Gastroesophageal sphincter (tissue), 4 donors: ENCODE measurements around the gene BCKDK. TPM values are rescaled to one million over a fixed set of nuclear protein-coding genes. Genes with fewer than 3 reads are reported as not detected.
"Not testable (repeated sequence)": the region's sequence is repeated elsewhere in the genome, so short reads cannot be mapped to it uniquely, and the experiment has no call there.

Experiments
- ATAC-seq: fragments of 150-250 bp; one replicate; pipeline ENCODE4 v1.9.1; 2016; ENCODE audit warnings: mild to moderate bottlenecking, moderate library complexity
- H3K27ac ChIP-seq, 4 donors: fragments of 200-600 bp; sonication (generic) in 3 of 4; 1 replicate in 3 of 4; 2 replicates in 1 of 4; pipeline ENCODE4 v1.5.1; 2016 to 2019
- H3K27me3 ChIP-seq: fragments of 200-600 bp; sonication (generic); one replicate; pipeline ENCODE4 v1.5.1; 2019
- H3K36me3 ChIP-seq, 2 donors: fragments of 200-600 bp; sonication (generic); one replicate each; pipeline ENCODE4 v1.5.1; 2019; ENCODE audit warnings: control low read depth in 1 of 2
- H3K4me1 ChIP-seq, 3 donors: fragments of 200-600 bp; sonication (generic); 1 replicate in 2 of 3; 2 replicates in 1 of 3; pipeline ENCODE4 v1.5.1; 2016 to 2019; ENCODE audit warnings: control low read depth in 2 of 3
- H3K4me3 ChIP-seq, 2 donors: fragments of 200-600 bp; sonication (generic); one replicate each; pipeline ENCODE4 v1.5.1; 2019; ENCODE audit warnings: mild to moderate bottlenecking in 1 of 2, moderate library complexity in 1 of 2
- H3K9me3 ChIP-seq, 3 donors: fragments of 200-600 bp; sonication (generic); one replicate each; pipeline ENCODE4 v1.5.1; 2017 to 2019; ENCODE audit warnings: control low read depth in 2 of 3
- CTCF ChIP-seq, 4 experiments: fragments of 200-600 bp in 2 of 4; fragments of 450-650 bp in 2 of 4; sonication (generic) in 1 of 4; IDR thresholded peaks; one replicate each; pipeline ENCODE4 v1.5.1; 2017 to 2019; ENCODE audit warnings: antibody characterized with exemption in 4 of 4, mild to moderate bottlenecking in 2 of 4, moderate library complexity in 2 of 4
- EP300 ChIP-seq: sonication (generic); formaldehyde crosslinking; IDR thresholded peaks from one replicate; pipeline ENCODE4 v1.6.1; 2017; ENCODE audit warnings: antibody characterized with exemption, mild to moderate bottlenecking
- POLR2A ChIP-seq, 2 donors: fragments of 450-650 bp; IDR thresholded peaks; one replicate each; pipeline ENCODE4 v1.6.1; 2017; ENCODE audit warnings: antibody characterized with exemption in 2 of 2, mild to moderate bottlenecking in 2 of 2, moderate library complexity in 1 of 2
- POLR2AphosphoS5 ChIP-seq: sonication (generic); formaldehyde crosslinking; IDR thresholded peaks from one replicate; pipeline ENCODE4 v1.6.1; 2017; ENCODE audit warnings: antibody characterized with exemption
- WGBS, 2 donors: methylation state at CpG; one replicate each; pipeline ENCODE4 v1.1.5; 2018; ENCODE audit warnings: low coverage in 1 of 2; 5-methylcytosine and 5-hydroxymethylcytosine counted together
- total RNA-seq, 4 donors: library from RNA; depleted of rRNA; stranded (reverse); fragments of >200 nt; gene quantifications; one replicate each; pipeline ENCODE4 v1.1.0, GENCODE V29; 2016

The BCKDK gene
- total RNA-seq, 4 donors from 2014 or later, result 26.5 to 70.2 (median 39.8) TPM

GRCh38 chr16:31149894-31150890, 42.0 kb downstream of the BCKDK start, which contains the start of gene PRSS36:
Gene PRSS36 (minus strand): TSS chr16:31150066. CDS start chr16:31150035, 31 bp downstream.
- Histone ChIP-seq H3K9me3 (no peaks in the 10 kb centered on the region), H3K4me3 (peak within 1 kb of the TSS in 1 of 2 donors; percentile 3), H3K4me1 (peaks cover 0 to 4% (median 0%) of the 10 kb centered on the region in 3 donors), H3K27ac (peak within 1 kb of the TSS in 1 of 4 donors; percentile 29), H3K36me3 (no peaks in the 10 kb centered on the region), H3K27me3 (peaks cover 56% of the 10 kb centered on the region)
- 56 to 93% methylated on average over 3 of the region's 11 CpGs for WGBS, 2 donors
- ATAC-seq, result peak; percentile 17
- TF ChIP-seq POLR2A (IDR thresholded peaks at IDR 0.05), result no peak
- TF ChIP-seq POLR2AphosphoS5, result no peak
- TF ChIP-seq EP300, result no peak
- TF ChIP-seq CTCF (IDR thresholded peaks at IDR 0.05), result no peak

GRCh38 chr16:31150976-31151375, 42.8 kb downstream of the BCKDK start:
- H3K4me1 ChIP-seq, ATAC-seq, H3K36me3 ChIP-seq, H3K4me3 ChIP-seq, H3K9me3 ChIP-seq, H3K27ac ChIP-seq: not testable (repeated sequence)
- WGBS, 2 donors, result 75 to 84% methylated on average over 5 to 6 of the region's 6 CpGs
- H3K27me3 ChIP-seq, result peaks cover 56% of the 10 kb centered on the region

GRCh38 chr16:31157136-31157535, 49.0 kb downstream of the BCKDK start:
- ATAC-seq, result no peak
- 61 to 68% methylated on average over 2 to 3 of the region's 8 CpGs for WGBS, 2 donors
- no peak overlapping the region for H3K4me3 ChIP-seq

More at GRCh38 chr16:31157136-31157535, 49.0 kb downstream of the BCKDK start:
- H3K27ac ChIP-seq, result no peak overlapping the region
- no peaks in the 10 kb centered on the region for H3K9me3 ChIP-seq
- H3K4me1 ChIP-seq, result no peaks in the 10 kb centered on the region
- TF ChIP-seq POLR2A (IDR thresholded peaks at IDR 0.05), result no peak
- TF ChIP-seq CTCF (IDR thresholded peaks at IDR 0.05), result no peak
- TF ChIP-seq EP300, result no peak
- H3K36me3 ChIP-seq, result no peaks in the 10 kb centered on the region
- H3K27me3 ChIP-seq, result peaks cover 14% of the 10 kb centered on the region

Other genes with a start within 250 kb of the BCKDK start
- gene BCL7C, start 214.3 kb upstream of the BCKDK start, total RNA-seq, result 10 to 100 TPM; 39.2 to 48.7 (median 42.0) TPM
- gene CTF1, start 211.8 kb upstream of the BCKDK start, total RNA-seq, result 10 to 100 TPM in 1 of 4 donors, 1 to 10 TPM in 3; 5.1 to 14.6 (median 6.2) TPM
- 10 to 100 TPM in 3 of 4 donors, 1 to 10 TPM in 1; 10.0 to 23.5 (median 11.9) TPM for gene FBXL19, start 184.8 kb upstream of the BCKDK start, total RNA-seq
- 10 to 100 TPM; 23.7 to 51.5 (median 40.0) TPM for gene ORAI3, start 159.3 kb upstream of the BCKDK start, total RNA-seq
- gene SETD1A, start 150.6 kb upstream of the BCKDK start, total RNA-seq, result 10 to 100 TPM in 2 of 4 donors, 1 to 10 TPM in 2; 5.5 to 12.9 (median 10.1) TPM
- gene HSD3B7, start 123.2 kb upstream of the BCKDK start, total RNA-seq, result 10 to 100 TPM; 10.1 to 26.2 (median 16.0) TPM
- gene STX1B, start 97.7 kb upstream of the BCKDK start, total RNA-seq, result 1 to 10 TPM in 2 of 4 donors, under 1 TPM in 1, not detected in 1; 0.54 to 3.3 (median 1.9) TPM
- 10 to 100 TPM; 32.2 to 40.6 (median 37.2) TPM for gene STX4, start 74.8 kb upstream of the BCKDK start, total RNA-seq
- 10 to 100 TPM in 3 of 4 donors, 1 to 10 TPM in 1; 8.6 to 22.5 (median 12.6) TPM for gene ZNF668, start 34.1 kb upstream of the BCKDK start, total RNA-seq
- 10 to 100 TPM; 10.9 to 16.9 (median 13.6) TPM for gene ZNF646, start 34.0 kb upstream of the BCKDK start, total RNA-seq
- 1 to 10 TPM in 3 of 4 donors, under 1 TPM in 1; 0.25 to 4.4 (median 2.6) TPM for gene PRSS53, start 19.4 kb upstream of the BCKDK start, total RNA-seq
- gene VKORC1, start 13.6 kb upstream of the BCKDK start, total RNA-seq, result 100 to 1,000 TPM in 3 of 4 donors, 10 to 100 TPM in 1; 93.6 to 119 (median 107) TPM
- gene KAT8, start 9.3 kb downstream of the BCKDK start, total RNA-seq, result 10 to 100 TPM; 65.6 to 81.4 (median 72.3) TPM
- 1 to 10 TPM in 1 of 4 donors, not detected in 3; 4.1 TPM for gene PRSS8, start 27.3 kb downstream of the BCKDK start, total RNA-seq
- gene PRSS36, start 41.7 kb downstream of the BCKDK start, total RNA-seq, result 10 to 100 TPM in 1 of 4 donors, 1 to 10 TPM in 2, under 1 TPM in 1; 0.17 to 15.3 (median 3.7) TPM
- 10 to 100 TPM; 12.5 to 69.9 (median 40.0) TPM for gene FUS, start 71.8 kb downstream of the BCKDK start, total RNA-seq
- 10 to 100 TPM in 2 of 4 donors, 1 to 10 TPM in 2; 3.9 to 21.8 (median 11.3) TPM for gene PYCARD, start 94.4 kb downstream of the BCKDK start, total RNA-seq
- under 1 TPM in 2 of 4 donors, not detected in 2; under 0.01 to 0.08 TPM for gene TRIM72, start 105.7 kb downstream of the BCKDK start, total RNA-seq
- gene PYDC1, start 108.7 kb downstream of the BCKDK start, total RNA-seq, result under 1 TPM in 1 of 4 donors, not detected in 3; 0.93 TPM
- gene ITGAM, start 151.6 kb downstream of the BCKDK start, total RNA-seq, result 10 to 100 TPM in 2 of 4 donors, 1 to 10 TPM in 2; 5.4 to 21.4 (median 12.7) TPM
- gene ITGAX, start 246.8 kb downstream of the BCKDK start, total RNA-seq, result 1 to 10 TPM; 1.2 to 7.5 (median 2.4) TPM